Measurements from ENCODE around the gene ELOVL2. TPM values are rescaled to one million over a fixed set of nuclear protein-coding genes. Genes with fewer than 3 reads are reported as not detected.

The ELOVL2 gene
- polyA plus RNA-seq, 1 experiment: 2.9 TPM

DNA sequence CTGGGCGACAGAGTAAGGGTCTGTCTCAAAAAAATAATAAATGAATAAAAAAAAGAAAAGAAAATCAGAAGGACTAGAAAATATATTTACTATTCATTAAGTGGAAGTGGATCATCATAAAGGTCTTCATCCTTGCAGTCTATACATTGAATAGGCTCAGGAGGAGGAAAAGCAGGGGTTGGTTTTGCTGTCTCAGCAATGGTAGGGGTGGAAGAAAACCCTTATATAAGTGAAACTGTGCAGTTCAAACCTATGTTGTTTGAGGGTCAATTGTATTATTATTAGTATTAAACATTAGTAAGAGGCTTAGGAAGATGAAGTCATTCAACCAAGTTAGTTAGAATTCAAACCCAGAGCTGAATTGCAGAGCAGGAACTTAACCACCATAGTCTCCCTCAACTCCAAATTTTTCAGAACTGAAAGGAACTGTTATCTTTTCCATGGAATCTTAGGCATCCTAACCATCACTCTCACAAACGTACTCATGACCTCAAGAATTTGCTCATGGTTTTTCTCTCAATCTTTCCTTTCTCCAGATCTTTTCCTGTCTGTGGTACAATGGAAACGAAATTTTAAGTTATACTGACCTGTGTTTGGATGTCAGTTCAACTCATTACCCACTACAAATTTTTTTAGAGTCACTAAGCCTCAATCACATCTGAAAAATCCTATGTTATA is 41.8 kb upstream of the ELOVL2 start:
- no peak for DNase-seq (ENCODE audit: low read depth, low spot score)
- ChIA-PET POLR2A (no interaction called here), CTCF (interaction anchor here (0.6 kb wide), 1 partner anchor 400 kb away, joined by 4 read pairs; no protein-coding TSS in a partner anchor)
- Histone ChIP-seq H3K27ac (ENCODE audit: low read depth, low read length) (no peak overlapping the region), H3K9me3 (ENCODE audit: control insufficient read depth, insufficient read depth, low read length) (peaks cover 3% of the 10 kb centered on the region; the same call in 1 of the 2 replicates), H3K4me3 (ENCODE audit: low read depth, low read length) (no peak overlapping the region), H3K27me3 (ENCODE audit: control insufficient read depth, insufficient read depth, low read length) (no peaks in the 10 kb centered on the region)
- TF ChIP-seq, protein P1, sequence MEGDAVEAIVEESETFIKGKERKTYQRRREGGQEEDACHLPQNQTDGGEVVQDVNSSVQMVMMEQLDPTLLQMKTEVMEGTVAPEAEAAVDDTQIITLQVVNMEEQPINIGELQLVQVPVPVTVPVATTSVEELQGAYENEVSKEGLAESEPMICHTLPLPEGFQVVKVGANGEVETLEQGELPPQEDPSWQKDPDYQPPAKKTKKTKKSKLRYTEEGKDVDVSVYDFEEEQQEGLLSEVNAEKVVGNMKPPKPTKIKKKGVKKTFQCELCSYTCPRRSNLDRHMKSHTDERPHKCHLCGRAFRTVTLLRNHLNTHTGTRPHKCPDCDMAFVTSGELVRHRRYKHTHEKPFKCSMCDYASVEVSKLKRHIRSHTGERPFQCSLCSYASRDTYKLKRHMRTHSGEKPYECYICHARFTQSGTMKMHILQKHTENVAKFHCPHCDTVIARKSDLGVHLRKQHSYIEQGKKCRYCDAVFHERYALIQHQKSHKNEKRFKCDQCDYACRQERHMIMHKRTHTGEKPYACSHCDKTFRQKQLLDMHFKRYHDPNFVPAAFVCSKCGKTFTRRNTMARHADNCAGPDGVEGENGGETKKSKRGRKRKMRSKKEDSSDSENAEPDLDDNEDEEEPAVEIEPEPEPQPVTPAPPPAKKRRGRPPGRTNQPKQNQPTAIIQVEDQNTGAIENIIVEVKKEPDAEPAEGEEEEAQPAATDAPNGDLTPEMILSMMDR (IDR thresholded peaks at IDR 0.05; ENCODE audit: low read depth, low read length): no peak

DNA sequence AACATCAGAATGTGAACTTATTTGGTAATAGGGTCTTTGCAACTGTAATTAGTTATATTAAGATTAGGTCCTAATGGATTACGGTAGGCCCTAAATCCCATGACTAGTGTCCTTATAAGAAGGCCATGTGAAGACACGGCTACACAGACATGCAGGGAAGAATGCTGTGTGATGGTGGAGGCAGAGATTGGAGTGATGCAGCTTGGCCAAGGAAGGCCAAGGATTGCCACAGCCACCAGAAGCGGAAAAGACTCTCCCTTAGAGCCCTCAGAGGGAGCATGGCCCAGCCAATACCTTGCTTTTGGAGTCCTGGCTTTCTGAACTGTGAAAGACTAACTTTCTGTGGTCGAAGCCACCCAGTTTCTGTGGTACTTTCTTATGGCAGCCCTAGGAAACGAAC is 39.9 kb upstream of the ELOVL2 start:
- Histone ChIP-seq H3K27me3 (ENCODE audit: control insufficient read depth, insufficient read depth, low read length) (no peaks in the 10 kb centered on the region), H3K9me3 (ENCODE audit: control insufficient read depth, insufficient read depth, low read length) (peaks cover 3% of the 10 kb centered on the region; the same call in 1 of the 2 replicates), H3K4me3 (ENCODE audit: low read depth, low read length) (no peak overlapping the region), H3K27ac (ENCODE audit: low read depth, low read length) (no peak overlapping the region)
- DNase-seq (ENCODE audit: low read depth, low spot score): no peak
- ChIA-PET CTCF (interaction anchor here (0.8 to 3.2 kb wide), 3 partner anchors 14 to 412 kb away, joined by 3 to 17 read pairs (median 3); no protein-coding TSS in a partner anchor), POLR2A (no interaction called here)
- TF ChIP-seq, protein P1 (IDR thresholded peaks at IDR 0.05; ENCODE audit: low read depth, low read length): no peak

DNA sequence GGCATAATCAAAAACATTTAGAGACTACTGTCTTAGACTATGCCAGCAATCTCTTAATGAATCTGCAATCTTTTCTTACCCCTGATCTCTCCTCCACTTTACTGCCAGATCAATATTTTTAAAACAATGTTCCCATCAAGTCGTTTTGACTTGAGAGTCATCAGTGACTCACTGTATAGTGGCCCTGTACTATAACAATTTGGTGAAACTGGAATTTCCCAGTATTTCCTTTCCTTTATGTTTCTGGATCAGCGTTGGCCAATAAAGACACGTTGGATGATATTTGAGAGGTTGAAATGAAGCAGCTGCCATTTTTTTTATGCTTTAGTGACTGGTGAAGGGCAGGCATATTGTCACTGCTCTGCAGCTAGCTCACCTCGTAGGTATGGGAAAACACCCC is 39.4 kb upstream of the ELOVL2 start:
- POLR2A ChIA-PET: no interaction called here
- TF ChIP-seq, protein P1 (IDR thresholded peaks at IDR 0.05; ENCODE audit: low read depth, low read length): no peak
- H3K4me3 ChIP-seq (ENCODE audit: low read depth, low read length): no peak overlapping the region
- no peak overlapping the region for H3K27ac ChIP-seq (ENCODE audit: low read depth, low read length)
- H3K27me3 ChIP-seq (ENCODE audit: control insufficient read depth, insufficient read depth, low read length): no peaks in the 10 kb centered on the region
- no peak for DNase-seq (ENCODE audit: low read depth, low spot score)
- CTCF ChIA-PET: interaction anchor here (0.8 to 3.2 kb wide), 3 partner anchors 14 to 413 kb away, joined by 3 to 17 read pairs (median 4); no protein-coding TSS in a partner anchor
- H3K9me3 ChIP-seq (ENCODE audit: control insufficient read depth, insufficient read depth, low read length): peaks cover 3% of the 10 kb centered on the region; the same call in 1 of the 2 replicates

DNA sequence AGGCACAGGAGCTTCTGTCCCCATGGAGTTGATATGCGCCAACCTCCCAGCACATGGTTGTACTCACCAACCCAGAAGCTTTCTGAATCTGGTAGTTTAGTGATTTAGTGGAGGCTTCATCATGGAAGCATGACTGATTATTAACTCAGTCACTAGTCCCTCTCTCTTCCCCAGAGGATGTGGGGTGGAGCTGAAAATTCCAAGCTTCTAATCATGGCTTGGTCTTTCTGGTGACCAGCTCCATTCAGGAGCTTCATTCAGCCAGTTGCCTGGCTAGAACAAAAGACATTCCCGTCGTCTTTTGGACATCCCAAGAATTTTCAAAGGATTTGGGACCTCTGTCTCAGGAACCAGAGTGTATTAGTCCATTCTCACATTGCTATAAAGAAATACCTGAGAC is 36.2 kb upstream of the ELOVL2 start:
- no peak for DNase-seq (ENCODE audit: low read depth, low spot score)
- no peak overlapping the region for H3K4me3 ChIP-seq (ENCODE audit: low read depth, low read length)
- ChIA-PET CTCF (interaction anchor here (1.0 to 1.9 kb wide), 2 partner anchors 11 to 416 kb away, joined by 3 to 15 read pairs; no protein-coding TSS in a partner anchor), POLR2A (interaction anchor here (0.7 kb wide), 2 partner anchors 11 to 50 kb away, joined by 3 to 5 read pairs; no protein-coding TSS in a partner anchor)
- no peaks in the 10 kb centered on the region for H3K27me3 ChIP-seq (ENCODE audit: control insufficient read depth, insufficient read depth, low read length)
- TF ChIP-seq, protein P1 (IDR thresholded peaks at IDR 0.05; ENCODE audit: low read depth, low read length): no peak
- no peak overlapping the region for H3K27ac ChIP-seq (ENCODE audit: low read depth, low read length)
- no peaks in the 10 kb centered on the region for H3K9me3 ChIP-seq (ENCODE audit: control insufficient read depth, insufficient read depth, low read length)

DNA sequence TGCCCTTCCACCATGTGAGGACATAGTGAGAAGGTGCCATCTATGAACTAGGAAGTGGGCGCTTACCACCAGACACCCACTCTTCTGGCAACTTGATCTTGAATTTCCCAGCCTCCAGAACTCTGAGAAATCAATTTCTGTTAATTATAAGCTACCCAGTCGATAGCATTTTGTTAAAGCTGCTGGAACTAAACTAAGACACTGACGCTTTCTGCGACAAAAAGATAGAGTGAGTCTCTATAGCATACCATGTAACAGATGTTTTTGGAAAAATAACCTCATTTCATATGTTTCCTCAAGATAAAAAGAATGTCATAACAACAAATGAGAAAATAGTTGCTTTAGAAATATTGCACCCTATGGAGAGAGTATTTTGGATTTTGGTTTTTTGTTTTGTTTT is 34.2 kb upstream of the ELOVL2 start:
- H3K4me3 ChIP-seq (ENCODE audit: low read depth, low read length): no peak overlapping the region
- CTCF ChIA-PET: interaction anchor here (4.9 kb wide), 1 partner anchor 418 kb away, joined by 24 read pairs; no protein-coding TSS in a partner anchor

More for the DNA sequence above, 34.2 kb upstream of the ELOVL2 start:
- Histone ChIP-seq H3K27ac (ENCODE audit: low read depth, low read length) (no peak overlapping the region), H3K27me3 (ENCODE audit: control insufficient read depth, insufficient read depth, low read length) (no peaks in the 10 kb centered on the region), H3K9me3 (ENCODE audit: control insufficient read depth, insufficient read depth, low read length) (no peaks in the 10 kb centered on the region)
- TF ChIP-seq, protein P1 (IDR thresholded peaks at IDR 0.05; ENCODE audit: low read depth, low read length): no peak
- DNase-seq (ENCODE audit: low read depth, low spot score): no peak
- POLR2A ChIA-PET: no interaction called here

Measured in AG04450 (cell line).